DMS53 treated with DMSO at 0.1 percent for 48 hours (cell line): ENCODE measurements around the gene DHX16.
"Not testable (repeated sequence)": the region's sequence is repeated elsewhere in the genome, so short reads cannot be mapped to it uniquely, and the experiment has no call there.

ENCODE experiments used
- DNase-seq: peaks from one replicate; lab custom pipeline; 2025; ENCODE audit not compliant: unreplicated experiment; lab: John Stamatoyannopoulos, UW

The DHX16 gene

GRCh38 chr6:30679765-30680535, 7.1 kb upstream of the DHX16 start:
- DNase-seq, result no peak

- DNase-seq, result peak; percentile 66
Measured at GRCh38 chr6:30678964-30679726, 6.3 kb upstream of the DHX16 start.

GRCh38 chr6:30676660-30677285, 4.0 kb upstream of the DHX16 start:
- DNase-seq, result no peak

GRCh38 chr6:30670760-30671527, 1.9 kb downstream of the DHX16 start:
- no peak for DNase-seq

- DNase-seq, result not testable (repeated sequence)
Measured at GRCh38 chr6:30666300-30666699, 6.5 kb downstream of the DHX16 start.

GRCh38 chr6:30664994-30665767, 7.6 kb downstream of the DHX16 start:
- no peak for DNase-seq

GRCh38 chr6:30657922-30658321, 14.9 kb downstream of the DHX16 start:
- not testable (repeated sequence) for DNase-seq

- no peak for DNase-seq
Measured at GRCh38 chr6:30657454-30657853, 15.4 kb downstream of the DHX16 start.

GRCh38 chr6:30656513-30656912, 16.3 kb downstream of the DHX16 start:
- no peak for DNase-seq

GRCh38 chr6:30655743-30656094, 17.1 kb downstream of the DHX16 start:
- DNase-seq, result no peak

- DNase-seq, result no peak
Measured at GRCh38 chr6:30654798-30655742, 17.7 kb downstream of the DHX16 start.

GRCh38 chr6:30651143-30651542, 21.7 kb downstream of the DHX16 start:
- no peak for DNase-seq

GRCh38 chr6:30647242-30648116, 25.3 kb downstream of the DHX16 start:
- peak; percentile 50 for DNase-seq

GRCh38 chr6:30646450-30647241, 26.2 kb downstream of the DHX16 start, which contains the start of gene C6orf136:
C6orf136 (plus strand) TSS chr6:30647133; CDS start chr6:30647232, 99 bp downstream.
- DNase-seq, result peak; percentile 93

- no peak for DNase-seq
Measured at GRCh38 chr6:30645989-30646388, 26.8 kb downstream of the DHX16 start.

- DNase-seq, result no peak
Measured at GRCh38 chr6:30644769-30645168, 28.0 kb downstream of the DHX16 start.

GRCh38 chr6:30643656-30644055, 29.1 kb downstream of the DHX16 start:
- DNase-seq, result no peak
